GOT3 (cell line): ENCODE measurements around the gene CNTROB.

ENCODE experiments used
- DNase-seq: peaks from one replicate; lab custom pipeline; 2025; ENCODE audit warnings: mixed read lengths; lab: John Stamatoyannopoulos, UW

The CNTROB gene, protein sequence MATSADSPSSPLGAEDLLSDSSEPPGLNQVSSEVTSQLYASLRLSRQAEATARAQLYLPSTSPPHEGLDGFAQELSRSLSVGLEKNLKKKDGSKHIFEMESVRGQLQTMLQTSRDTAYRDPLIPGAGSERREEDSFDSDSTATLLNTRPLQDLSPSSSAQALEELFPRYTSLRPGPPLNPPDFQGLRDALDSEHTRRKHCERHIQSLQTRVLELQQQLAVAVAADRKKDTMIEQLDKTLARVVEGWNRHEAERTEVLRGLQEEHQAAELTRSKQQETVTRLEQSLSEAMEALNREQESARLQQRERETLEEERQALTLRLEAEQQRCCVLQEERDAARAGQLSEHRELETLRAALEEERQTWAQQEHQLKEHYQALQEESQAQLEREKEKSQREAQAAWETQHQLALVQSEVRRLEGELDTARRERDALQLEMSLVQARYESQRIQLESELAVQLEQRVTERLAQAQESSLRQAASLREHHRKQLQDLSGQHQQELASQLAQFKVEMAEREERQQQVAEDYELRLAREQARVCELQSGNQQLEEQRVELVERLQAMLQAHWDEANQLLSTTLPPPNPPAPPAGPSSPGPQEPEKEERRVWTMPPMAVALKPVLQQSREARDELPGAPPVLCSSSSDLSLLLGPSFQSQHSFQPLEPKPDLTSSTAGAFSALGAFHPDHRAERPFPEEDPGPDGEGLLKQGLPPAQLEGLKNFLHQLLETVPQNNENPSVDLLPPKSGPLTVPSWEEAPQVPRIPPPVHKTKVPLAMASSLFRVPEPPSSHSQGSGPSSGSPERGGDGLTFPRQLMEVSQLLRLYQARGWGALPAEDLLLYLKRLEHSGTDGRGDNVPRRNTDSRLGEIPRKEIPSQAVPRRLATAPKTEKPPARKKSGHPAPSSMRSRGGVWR

DNA sequence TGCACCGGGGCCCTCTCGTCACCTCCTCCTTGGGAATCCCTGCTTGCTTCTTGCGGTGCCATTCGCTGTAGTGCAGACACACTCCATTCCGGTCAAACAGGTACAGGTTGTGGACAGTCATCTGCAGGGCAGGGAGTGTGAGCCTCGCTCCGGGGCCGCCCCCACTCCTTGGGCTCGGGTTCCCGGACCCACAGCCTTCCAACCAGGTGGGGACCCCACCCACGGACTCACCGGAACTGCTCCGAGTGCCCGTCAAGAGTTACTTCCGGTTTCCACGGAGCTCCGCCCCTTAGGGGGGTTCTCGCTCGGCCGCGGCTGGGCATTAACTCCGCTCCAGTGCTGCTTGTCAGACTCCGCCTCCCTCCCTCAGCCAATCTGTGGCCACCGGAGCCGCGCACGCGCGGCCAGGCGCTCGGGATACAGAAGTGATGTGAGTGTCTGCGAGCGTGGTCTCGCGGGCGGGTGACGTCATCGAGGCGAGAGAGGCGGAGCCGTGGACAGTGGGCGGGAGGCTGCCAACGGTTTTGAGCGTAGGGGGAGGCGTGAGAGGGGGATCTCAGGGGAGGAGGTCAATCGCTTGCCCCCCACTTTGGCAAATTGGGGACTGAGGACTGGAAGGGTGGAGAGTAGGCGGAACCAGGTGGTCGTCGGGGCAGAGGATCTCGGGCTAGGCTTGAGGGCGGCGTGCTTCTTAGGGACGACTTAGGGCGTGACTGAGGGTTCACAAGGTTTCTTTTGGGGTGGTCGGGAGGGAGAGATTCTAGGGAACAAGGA lies at the start of gene CNTROB, which contains the start of gene TRAPPC1:
CNTROB (plus strand) TSS at position 498 of the 774 bp plus-strand sequence. CDS start 874 bp downstream, outside the sequence.
TRAPPC1 (minus strand) TSS at position 238 of the 774 bp plus-strand sequence; CDS start at position 121, 117 bp downstream.
- peak; percentile 97 for DNase-seq

GRCh38 chr17:7882629-7883028 lies 49.4 kb upstream of the CNTROB start:
- no peak for DNase-seq

DNA sequence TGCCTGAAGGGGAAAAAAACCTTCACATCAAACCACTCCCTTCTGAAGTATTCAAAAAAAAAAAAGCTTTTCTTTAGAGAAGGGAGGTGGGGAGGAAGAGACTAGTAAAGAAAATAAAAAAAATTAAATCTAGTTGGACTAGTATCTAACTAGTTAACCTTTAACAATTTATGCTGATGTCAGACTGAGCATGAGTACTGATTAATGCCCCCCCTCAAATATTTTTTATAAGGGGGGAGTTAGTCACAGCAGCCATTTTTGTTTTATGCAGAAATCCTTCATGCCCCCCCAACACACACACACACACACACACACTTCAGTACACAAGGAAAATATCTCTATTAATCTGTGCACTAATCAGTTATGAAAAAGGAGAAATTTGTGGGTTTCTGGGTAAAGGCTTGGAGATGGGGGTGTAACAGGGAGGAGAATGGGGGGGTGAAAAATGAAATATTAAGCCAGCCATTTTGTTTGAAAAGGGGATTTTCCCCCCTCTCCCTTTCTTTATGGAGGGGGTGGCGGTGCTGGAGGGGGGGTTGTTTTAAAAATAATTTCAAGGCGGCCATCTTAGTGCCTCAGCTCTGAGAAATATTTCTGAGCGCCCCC lies 48.1 kb upstream of the CNTROB start:
- no peak for DNase-seq

DNA sequence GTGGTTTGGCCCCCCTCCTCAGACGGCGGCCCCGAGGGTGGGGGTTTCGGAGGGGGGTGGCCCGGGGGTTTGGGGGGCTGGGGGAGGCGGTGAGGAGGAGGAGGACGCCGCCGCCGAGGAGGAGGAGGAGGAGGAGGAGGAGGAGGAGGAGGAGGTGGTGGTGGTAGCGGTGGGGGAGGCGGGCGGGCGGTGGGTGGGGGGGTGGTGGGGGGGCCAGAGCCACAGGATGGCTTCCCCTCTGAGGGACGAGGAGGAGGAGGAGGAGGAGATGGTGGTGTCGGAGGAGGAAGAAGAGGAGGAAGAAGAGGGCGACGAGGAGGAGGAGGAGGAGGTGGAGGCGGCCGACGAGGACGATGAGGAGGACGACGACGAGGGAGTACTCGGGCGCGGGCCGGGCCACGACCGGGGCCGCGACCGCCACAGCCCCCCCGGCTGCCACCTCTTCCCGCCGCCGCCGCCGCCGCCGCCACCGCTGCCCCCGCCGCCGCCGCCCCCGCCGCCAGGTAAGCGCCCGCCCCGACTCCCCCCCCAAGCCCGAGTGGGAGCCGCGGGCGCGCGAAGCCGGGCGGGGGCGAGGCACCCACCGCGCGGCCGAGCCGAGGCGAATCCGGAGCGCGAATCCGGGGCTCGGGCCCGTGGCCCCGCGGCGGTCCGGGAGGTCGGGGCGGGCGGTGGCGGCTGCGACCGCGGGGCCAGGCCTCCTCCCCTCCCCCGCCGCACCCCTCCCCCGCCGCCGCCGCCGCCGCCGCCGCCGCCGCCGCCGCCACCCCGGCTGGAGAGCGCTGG lies 47.2 kb upstream of the CNTROB start:
- DNase-seq: no peak

DNA sequence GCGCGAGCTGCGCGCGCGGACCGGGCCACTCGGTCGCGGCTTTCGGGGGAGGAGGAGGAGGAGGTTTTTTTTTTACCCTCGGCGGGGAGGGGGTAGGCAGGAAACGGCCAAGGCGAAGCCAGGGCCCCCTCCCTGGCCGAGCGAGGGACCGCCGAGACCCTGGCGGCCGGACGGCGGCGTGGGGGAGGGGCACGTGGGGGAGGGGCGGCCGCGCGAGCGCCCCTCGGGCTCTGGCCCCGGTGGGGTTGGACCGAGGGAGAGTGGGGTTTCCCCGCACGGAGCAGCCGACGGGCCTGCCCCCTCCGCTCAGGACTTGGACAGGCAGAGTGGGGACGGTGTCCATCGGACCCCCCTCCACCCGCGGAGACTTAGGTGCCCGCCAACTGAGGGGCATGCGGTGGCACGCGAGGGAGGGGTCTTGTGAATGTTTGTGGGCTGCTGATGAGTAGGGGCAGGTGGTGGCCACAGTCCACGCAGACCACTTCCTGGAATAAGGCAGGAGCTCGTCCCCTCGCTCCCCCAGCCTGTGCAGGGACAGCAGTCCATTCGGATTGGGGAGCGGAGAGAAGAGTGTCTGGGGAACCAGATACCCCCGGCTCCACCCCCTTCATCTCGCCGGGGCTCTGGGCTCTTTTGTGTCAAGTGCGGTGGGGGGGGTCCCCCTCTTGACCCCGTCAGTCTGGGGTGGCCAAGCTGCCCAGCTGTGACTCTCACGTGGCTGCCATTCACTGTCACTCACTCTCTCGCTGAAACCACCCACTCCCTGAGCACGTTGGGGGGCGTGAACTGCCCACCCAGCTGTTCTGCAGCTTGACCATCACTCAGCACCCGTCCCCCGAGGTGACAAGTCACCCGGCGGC lies 46.4 kb upstream of the CNTROB start:
- no peak for DNase-seq

DNA sequence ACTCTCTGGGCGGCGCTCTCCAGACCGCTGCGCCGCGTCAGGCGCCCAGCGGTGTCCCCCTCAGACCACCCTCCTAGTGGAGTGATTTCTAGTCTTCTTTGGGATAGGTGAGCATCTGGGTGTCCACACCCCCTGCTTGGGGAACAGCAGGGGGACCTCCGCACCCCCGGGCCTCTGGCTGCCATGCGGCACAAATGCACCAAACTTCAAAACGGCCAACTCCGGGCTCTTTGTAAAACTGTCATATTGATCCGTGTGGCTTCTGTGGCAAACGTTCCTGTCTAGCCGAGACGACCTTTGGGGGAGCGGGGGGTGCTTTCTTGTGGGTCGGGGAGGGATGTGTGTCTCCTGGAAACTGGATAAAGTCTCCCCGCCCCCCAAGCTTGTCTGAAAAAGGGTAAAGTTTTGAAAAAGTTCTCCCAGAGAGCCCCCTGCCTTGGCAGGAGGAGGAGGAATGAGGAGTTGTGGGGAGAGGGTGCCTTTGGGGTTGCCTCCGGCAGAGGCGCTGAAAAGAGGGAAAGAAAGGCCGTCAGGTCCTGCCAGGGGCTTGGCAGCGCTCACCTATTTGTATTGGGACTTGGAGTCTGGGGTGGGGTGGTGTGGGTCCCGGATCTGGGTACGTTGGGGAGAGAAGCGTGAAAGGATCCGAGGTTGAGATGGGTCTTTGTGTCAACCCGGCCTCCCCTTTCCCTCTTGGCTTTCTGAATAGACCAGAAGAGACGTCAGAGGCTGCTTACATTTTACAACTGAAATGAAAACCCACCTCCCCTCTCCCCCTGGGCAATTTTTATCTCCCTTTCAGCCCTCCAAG lies 45.6 kb upstream of the CNTROB start:
- DNase-seq: no peak

- no peak for DNase-seq
These were observed 44.9 kb upstream of the CNTROB start for GRCh38 chr17:7887038-7887481.

DNA sequence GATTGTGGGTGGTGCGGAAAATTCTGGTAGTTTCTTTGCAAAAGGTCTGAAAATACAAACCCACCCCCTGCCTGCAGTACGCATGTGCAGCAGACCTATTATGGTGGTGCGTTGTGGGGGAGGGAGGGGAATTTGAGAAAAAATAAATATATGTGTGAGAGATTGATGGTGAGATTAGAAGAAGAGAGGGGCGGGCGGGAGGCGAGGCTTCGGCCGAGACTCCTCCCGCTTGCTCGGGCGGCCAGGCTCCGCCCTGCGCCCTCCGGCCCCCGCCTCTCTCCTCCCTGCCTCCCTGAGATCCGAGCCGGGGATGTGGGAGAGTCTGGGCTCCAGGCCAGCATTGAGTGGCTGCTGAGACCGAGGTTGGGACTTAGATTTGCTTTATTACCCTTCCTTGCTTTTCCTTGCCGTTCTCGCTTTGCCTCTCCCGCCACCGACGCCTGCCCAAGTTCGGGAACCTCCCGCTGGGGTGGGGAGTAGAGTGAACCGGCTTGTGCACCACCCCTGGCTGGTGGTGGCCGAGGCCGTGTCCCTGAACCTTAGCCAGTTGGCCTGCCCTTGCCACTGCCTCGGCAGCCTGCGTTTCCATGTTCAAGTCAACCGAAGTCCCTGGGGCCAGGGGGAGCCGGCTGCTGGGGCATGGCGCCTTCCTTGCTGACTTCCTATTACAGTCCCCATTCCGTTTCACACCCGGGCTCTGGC lies 44.4 kb upstream of the CNTROB start:
- peak; percentile 50 for DNase-seq

DNA sequence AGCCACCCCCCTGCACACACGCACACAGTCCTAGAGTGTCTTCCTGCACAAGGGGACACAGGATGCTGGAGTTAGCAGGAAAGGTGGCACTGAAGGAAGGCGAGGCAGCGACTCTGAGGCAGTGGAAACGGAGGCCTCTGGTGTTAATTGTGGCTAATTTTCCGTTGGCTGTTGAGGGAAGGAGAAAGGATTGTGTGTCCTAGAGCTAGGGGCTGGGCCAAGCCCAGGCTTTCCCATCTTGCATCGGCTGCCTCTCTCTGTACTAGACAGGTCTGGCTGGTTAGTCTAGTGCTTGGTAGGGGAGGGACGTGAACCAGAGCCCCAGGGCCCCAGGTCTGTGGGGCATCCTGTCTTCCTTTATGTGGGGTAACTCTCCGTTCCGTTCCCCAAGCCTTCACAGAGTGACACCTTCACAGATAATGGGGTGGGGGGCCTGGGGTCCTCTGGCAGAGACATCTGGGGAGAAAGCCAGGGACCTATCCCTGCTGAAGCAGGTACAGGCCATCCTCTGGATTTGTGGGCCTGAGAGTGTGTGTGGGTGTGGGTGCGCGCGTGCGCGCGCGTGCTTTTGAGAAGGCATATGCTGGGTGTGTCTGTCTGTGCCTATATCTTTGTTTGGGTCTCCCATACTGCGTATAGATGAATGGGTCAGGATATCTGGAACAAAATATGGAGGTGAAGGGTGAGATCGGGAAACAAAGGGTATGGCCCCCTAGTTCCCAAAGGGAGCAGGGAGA lies 43.7 kb upstream of the CNTROB start, which contains the start of gene CHD3:
CHD3 (plus strand) TSS at position 606 of the 737 bp plus-strand sequence. CDS start 212 bp downstream, outside the sequence.
- DNase-seq: no peak

DNA sequence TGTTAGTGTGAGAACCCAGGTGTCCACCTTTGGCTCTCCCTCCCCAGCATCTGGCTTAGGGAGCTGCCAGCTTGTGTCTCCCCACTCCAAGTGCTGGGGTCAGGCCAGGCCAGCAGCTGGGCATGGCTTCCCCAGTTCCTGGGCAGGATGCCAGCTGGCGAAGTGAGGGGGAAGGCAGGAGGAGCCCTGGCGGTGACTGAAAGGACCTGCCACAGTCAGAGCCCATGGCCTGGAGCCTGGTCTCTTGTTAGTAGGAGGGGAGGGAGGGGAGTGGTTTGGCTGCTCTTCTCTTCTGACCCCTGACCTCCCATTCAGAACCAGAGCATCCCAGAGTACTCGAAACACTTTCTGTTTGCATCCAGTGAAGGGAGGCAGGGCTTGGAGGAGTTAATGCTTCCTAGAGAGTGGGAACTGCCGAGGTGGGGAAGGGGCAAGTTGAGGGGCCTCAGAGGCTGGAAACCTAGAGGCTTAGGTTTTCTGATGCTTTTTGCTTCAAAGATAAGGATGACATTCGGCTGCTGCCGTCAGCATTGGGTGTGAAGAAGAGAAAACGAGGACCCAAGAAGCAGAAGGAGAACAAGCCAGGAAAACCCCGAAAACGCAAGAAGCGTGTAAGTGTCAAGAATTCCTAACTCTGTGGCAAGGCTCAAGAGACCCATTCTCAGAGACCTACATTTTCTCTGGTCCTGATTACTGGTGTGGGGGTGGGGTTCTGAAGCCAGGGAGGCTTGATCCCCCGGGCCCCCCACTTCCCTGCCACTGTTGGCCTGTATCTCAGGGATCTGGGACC lies 42.6 kb upstream of the CNTROB start:
- DNase-seq: no peak

- DNase-seq: no peak
These were observed 38.7 kb upstream of the CNTROB start for GRCh38 chr17:7893187-7893880.

- no peak for DNase-seq
These were observed 37.8 kb upstream of the CNTROB start for GRCh38 chr17:7894226-7894625.

DNA sequence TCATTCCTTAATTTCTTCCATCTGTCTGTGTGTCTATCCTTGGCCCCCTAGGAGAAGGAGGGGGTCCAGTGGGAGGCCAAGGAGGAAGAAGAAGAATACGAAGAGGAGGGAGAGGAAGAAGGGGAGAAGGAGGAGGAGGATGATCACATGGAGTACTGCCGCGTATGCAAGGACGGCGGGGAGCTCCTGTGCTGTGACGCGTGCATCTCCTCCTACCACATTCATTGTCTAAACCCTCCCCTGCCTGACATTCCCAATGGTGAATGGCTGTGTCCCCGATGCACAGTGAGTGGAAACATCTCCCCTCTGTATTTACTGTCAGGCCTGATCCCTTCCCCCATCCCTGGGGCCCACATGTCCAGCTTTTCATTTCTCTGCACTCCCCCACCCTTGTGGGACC lies 37.1 kb upstream of the CNTROB start:
- no peak for DNase-seq

GRCh38 chr17:7897090-7897489 lies 34.9 kb upstream of the CNTROB start:
- DNase-seq: no peak

- DNase-seq: no peak
These were observed 34.2 kb upstream of the CNTROB start for GRCh38 chr17:7897773-7898172.
